K562 (cell line): ENCODE data around the gene MSL2. TPM values are rescaled to one million over a fixed set of nuclear protein-coding genes. Genes with fewer than 3 reads are reported as not detected.

Experiments used
- COPS2 ChIP-seq: fragments of 450-650 bp; conservative IDR thresholded peaks from 2 replicates; pipeline ENCODE4 v1.6.1; 2016; ENCODE audit warnings: mild to moderate bottlenecking, moderate library complexity
- ELF4 ChIP-seq: fragments of 450-650 bp; formaldehyde crosslinking; IDR thresholded peaks from 2 replicates; pipeline ENCODE4 v1.4.0; 2022; ENCODE audit warnings: missing genetic modification characterization
- GABPA ChIP-seq: fragments of 200-800 bp; sonication (Bioruptor generic); conservative IDR thresholded peaks from 2 replicates; pipeline ENCODE4 v1.6.1; 2016; ENCODE audit warnings: low read depth, missing genetic modification characterization, missing compliant biosample characterization
- KDM4B ChIP-seq, 2 experiments: fragments of 450-650 bp in 1 of 2; sonication (generic) in 1 of 2; IDR thresholded peaks; 2 replicates each; pipeline ENCODE4 v1.6.1; 2016 to 2017; ENCODE audit warnings: borderline replicate concordance in 2 of 2, antibody characterized with exemption in 1 of 2, low read depth in 1 of 2, mild to moderate bottlenecking in 1 of 2
- MEIS2 ChIP-seq: fragments of 450-650 bp; IDR thresholded peaks from 2 replicates; pipeline ENCODE4 v1.6.1; 2014; ENCODE audit warnings: mild to moderate bottlenecking; ENCODE audit not compliant: partially characterized antibody
- NBN ChIP-seq: fragments of 450-650 bp; IDR thresholded peaks from 2 replicates; pipeline ENCODE4 v1.6.1; 2016; ENCODE audit warnings: low read depth, mild to moderate bottlenecking
- NELFE ChIP-seq: IDR thresholded peaks from 2 replicates; pipeline ENCODE4 v1.6.1; 2011; ENCODE audit warnings: mild to moderate bottlenecking; ENCODE audit not compliant: insufficient read depth, insufficient read length
- NFE2 ChIP-seq: IDR thresholded peaks from 2 replicates; pipeline ENCODE4 v1.6.1; 2014; ENCODE audit warnings: antibody characterized with exemption, low read depth
- POLR2A ChIP-seq: fragments of 450-650 bp; conservative IDR thresholded peaks from 2 replicates; pipeline ENCODE4 v1.6.1; 2016
- RBM34 ChIP-seq: fragments of 200-400 bp; formaldehyde crosslinking; IDR thresholded peaks from 2 replicates; pipeline ENCODE4 v1.6.1; 2018; ENCODE audit warnings: low read length, borderline replicate concordance; ENCODE audit not compliant: insufficient read depth
- YBX1 ChIP-seq: fragments of 450-650 bp; IDR thresholded peaks from 2 replicates; pipeline ENCODE4 v1.7.1; 2016; ENCODE audit warnings: mild to moderate bottlenecking
- ZBED1 ChIP-seq: IDR thresholded peaks from 2 replicates; pipeline ENCODE4 v1.6.1; 2014
- ZKSCAN1 ChIP-seq: fragments of 150-350 bp; IDR thresholded peaks from 2 replicates; pipeline ENCODE4 v1.6.1; 2016; ENCODE audit warnings: low read depth, low read length
- ZNF184 ChIP-seq: sonication (generic); formaldehyde crosslinking; IDR thresholded peaks from 2 replicates; pipeline ENCODE4 v1.5.0; 2020; ENCODE audit warnings: missing genetic modification reagents
- ZNF408 ChIP-seq: fragments of 250-450 bp; sonication (Bioruptor Pico); IDR thresholded peaks from 2 replicates; pipeline ENCODE4 v1.4.0; 2020; ENCODE audit warnings: low read depth, mild to moderate bottlenecking, moderate library complexity
- ZNF699 ChIP-seq: fragments of 250-450 bp; sonication (Bioruptor Pico); IDR thresholded peaks from 2 replicates; pipeline ENCODE4 v1.8.0; 2021; ENCODE audit warnings: mild to moderate bottlenecking, moderate library complexity; ENCODE audit not compliant: insufficient replicate concordance
- ZNF79 ChIP-seq: fragments of 250-450 bp; sonication (Bioruptor Pico); IDR thresholded peaks from 2 replicates; pipeline ENCODE4 v1.4.0; 2020; ENCODE audit warnings: low read depth, mild to moderate bottlenecking, moderate library complexity
- polyA plus RNA-seq, 8 experiments: library from polyadenylated mRNA; depleted of rRNA in 4 of 8; stranded (reverse) in 5 of 8; unstranded in 3 of 8; fragments of >200 nt; fragmentation: Nextera tagmentation in 2 of 8; fragmentation: Illumina TruSeq in 1 of 8; extraction: Ambion mirVana in 2 of 8; extraction: Trizol in 1 of 8; gene quantifications; 2 replicates each; pipeline versions ENCODE4 v1.2.1 to v1.2.3, GENCODE V29; 2011 to 2014; ENCODE audit warnings: inconsistent platforms in 1 of 8, missing spikeins in 1 of 8
- total RNA-seq, 7 experiments: library from RNA; depleted of rRNA in 6 of 7; stranded (reverse); fragments of >200 nt in 6 of 7; fragmentation: Illumina TruSeq in 2 of 7; extraction: Trizol in 2 of 7; gene quantifications; 2 replicates each; pipeline versions ENCODE4 v1.2.1 to v1.2.3, GENCODE V29; 2011 to 2021; ENCODE audit warnings: low replicate concordance in 1 of 7
- TF ChIP-seq, protein P1 (sequence below): sonication (generic); formaldehyde crosslinking; IDR thresholded peaks from 2 replicates; pipeline ENCODE4 v1.8.1; 2023; ENCODE audit warnings: mild to moderate bottlenecking, missing genetic modification reagents
- TF ChIP-seq, protein P2 (sequence below), 2 experiments: fragments of 450-650 bp in 1 of 2; sonication (generic) in 1 of 2; formaldehyde crosslinking; conservative IDR thresholded peaks; 2 replicates each; pipeline versions ENCODE4 v1.4.0 to v1.8.1; 2020 to 2022; ENCODE audit warnings: mild to moderate bottlenecking in 1 of 2, missing genetic modification reagents in 1 of 2
- TF ChIP-seq, protein P3 (sequence below): fragments of 250-450 bp; sonication (Bioruptor Pico); IDR thresholded peaks from 2 replicates; pipeline ENCODE4 v1.5.0; 2020; ENCODE audit warnings: mild to moderate bottlenecking, borderline replicate concordance
- TF ChIP-seq, protein P4 (sequence below): sonication (generic); formaldehyde crosslinking; IDR thresholded peaks from 2 replicates; pipeline ENCODE4 v1.9.0; 2022; ENCODE audit warnings: mild to moderate bottlenecking, missing genetic modification reagents
- TF ChIP-seq, protein P5 (sequence below): conservative IDR thresholded peaks from 2 replicates; pipeline ENCODE4 v1.6.1; 2011; ENCODE audit warnings: low read depth, mild to moderate bottlenecking, low read length; ENCODE audit not compliant: control insufficient read depth

MSL2 gene
- total and polyA plus RNA-seq, 9 of the 15 experiments (the other 6 are each of a cell fraction or from before 2014, with no cell fraction given) = 1.9 to 19.9 (median 9.1) TPM

DNA sequence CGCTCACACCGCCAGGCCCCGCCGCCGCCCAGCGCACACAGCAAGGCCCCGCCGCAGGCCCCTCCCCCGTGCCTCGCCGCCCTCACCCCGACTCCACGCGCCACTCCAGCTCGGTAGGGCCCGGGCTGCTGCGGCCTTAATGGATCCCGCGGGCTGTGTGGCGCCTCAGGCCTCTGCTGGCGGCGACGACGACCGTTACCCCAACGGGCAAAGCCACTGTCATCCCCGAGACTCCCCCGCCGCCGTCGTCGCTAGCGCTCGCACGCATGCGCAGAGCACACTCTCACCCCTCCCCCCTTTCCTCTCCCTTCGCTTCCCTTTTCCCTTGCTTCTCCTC is at the start of gene MSL2 (continued):
- TF ChIP-seq, protein P1, sequence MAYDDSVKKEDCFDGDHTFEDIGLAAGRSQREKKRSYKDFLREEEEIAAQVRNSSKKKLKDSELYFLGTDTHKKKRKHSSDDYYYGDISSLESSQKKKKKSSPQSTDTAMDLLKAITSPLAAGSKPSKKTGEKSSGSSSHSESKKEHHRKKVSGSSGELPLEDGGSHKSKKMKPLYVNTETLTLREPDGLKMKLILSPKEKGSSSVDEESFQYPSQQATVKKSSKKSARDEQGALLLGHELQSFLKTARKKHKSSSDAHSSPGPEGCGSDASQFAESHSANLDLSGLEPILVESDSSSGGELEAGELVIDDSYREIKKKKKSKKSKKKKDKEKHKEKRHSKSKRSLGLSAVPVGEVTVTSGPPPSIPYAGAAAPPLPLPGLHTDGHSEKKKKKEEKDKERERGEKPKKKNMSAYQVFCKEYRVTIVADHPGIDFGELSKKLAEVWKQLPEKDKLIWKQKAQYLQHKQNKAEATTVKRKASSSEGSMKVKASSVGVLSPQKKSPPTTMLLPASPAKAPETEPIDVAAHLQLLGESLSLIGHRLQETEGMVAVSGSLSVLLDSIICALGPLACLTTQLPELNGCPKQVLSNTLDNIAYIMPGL (CRISPR knock-in tag) = 0 out of 2 replicates have a peak, but pooled peaks have one; percentile 1
- TF ChIP-seq MEIS2 = no peak
- TF ChIP-seq ZNF79 (CRISPR knock-in tag) = no peak
- no peak for TF ChIP-seq ZKSCAN1
- no peak for TF ChIP-seq ELF4 (CRISPR knock-in tag)
- TF ChIP-seq, protein P2, sequence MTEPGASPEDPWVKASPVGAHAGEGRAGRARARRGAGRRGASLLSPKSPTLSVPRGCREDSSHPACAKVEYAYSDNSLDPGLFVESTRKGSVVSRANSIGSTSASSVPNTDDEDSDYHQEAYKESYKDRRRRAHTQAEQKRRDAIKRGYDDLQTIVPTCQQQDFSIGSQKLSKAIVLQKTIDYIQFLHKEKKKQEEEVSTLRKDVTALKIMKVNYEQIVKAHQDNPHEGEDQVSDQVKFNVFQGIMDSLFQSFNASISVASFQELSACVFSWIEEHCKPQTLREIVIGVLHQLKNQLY (CRISPR knock-in tag; conservative IDR thresholded peaks at IDR 0.05) = no peak
- TF ChIP-seq NBN = no peak
- TF ChIP-seq, protein P3, sequence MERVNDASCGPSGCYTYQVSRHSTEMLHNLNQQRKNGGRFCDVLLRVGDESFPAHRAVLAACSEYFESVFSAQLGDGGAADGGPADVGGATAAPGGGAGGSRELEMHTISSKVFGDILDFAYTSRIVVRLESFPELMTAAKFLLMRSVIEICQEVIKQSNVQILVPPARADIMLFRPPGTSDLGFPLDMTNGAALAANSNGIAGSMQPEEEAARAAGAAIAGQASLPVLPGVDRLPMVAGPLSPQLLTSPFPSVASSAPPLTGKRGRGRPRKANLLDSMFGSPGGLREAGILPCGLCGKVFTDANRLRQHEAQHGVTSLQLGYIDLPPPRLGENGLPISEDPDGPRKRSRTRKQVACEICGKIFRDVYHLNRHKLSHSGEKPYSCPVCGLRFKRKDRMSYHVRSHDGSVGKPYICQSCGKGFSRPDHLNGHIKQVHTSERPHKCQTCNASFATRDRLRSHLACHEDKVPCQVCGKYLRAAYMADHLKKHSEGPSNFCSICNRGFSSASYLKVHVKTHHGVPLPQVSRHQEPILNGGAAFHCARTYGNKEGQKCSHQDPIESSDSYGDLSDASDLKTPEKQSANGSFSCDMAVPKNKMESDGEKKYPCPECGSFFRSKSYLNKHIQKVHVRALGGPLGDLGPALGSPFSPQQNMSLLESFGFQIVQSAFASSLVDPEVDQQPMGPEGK (CRISPR knock-in tag) = no peak
- TF ChIP-seq NFE2 = peak; percentile 25; the same call in 1 of the 2 replicates
- TF ChIP-seq NELFE = no peak
- TF ChIP-seq YBX1 = no peak
- TF ChIP-seq GABPA (tag) = peak; percentile 35; the same call in 1 of the 2 replicates
- 0 out of 2 replicates have a peak, but pooled peaks have one; percentile 37 for TF ChIP-seq ZBED1
- no peak for TF ChIP-seq ZNF408
- TF ChIP-seq ZNF699 (CRISPR knock-in tag) = no peak
- TF ChIP-seq COPS2 = no peak
- TF ChIP-seq, protein P4, sequence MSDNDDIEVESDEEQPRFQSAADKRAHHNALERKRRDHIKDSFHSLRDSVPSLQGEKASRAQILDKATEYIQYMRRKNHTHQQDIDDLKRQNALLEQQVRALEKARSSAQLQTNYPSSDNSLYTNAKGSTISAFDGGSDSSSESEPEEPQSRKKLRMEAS = no peak
- TF ChIP-seq RBM34 = no peak
- TF ChIP-seq, protein P5, sequence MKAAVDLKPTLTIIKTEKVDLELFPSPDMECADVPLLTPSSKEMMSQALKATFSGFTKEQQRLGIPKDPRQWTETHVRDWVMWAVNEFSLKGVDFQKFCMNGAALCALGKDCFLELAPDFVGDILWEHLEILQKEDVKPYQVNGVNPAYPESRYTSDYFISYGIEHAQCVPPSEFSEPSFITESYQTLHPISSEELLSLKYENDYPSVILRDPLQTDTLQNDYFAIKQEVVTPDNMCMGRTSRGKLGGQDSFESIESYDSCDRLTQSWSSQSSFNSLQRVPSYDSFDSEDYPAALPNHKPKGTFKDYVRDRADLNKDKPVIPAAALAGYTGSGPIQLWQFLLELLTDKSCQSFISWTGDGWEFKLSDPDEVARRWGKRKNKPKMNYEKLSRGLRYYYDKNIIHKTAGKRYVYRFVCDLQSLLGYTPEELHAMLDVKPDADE = no peak
- peak; percentile 57; the same call in 1 of the 2 replicates for TF ChIP-seq POLR2A
- no peak for TF ChIP-seq KDM4B (IDR thresholded peaks at IDR 0.05; ENCODE audit: borderline replicate concordance in 2 of 2, low read depth in 1 of 2)
- no peak for TF ChIP-seq ZNF184 (CRISPR knock-in tag)
